Ishikawa (cell line): ENCODE results near the gene NEURL3.

Experiments
- CEBPB ChIP-seq: IDR thresholded peaks from 2 replicates; pipeline ENCODE4 v1.6.1; 2012
- CREB1 ChIP-seq: IDR thresholded peaks from 2 replicates; pipeline ENCODE4 v1.6.1; 2012; ENCODE audit warnings: low read depth
- EGR1 ChIP-seq: IDR thresholded peaks from 2 replicates; pipeline ENCODE4 v1.6.1; 2012
- EP300 ChIP-seq: IDR thresholded peaks from 2 replicates; pipeline ENCODE4 v1.6.1; 2012; ENCODE audit warnings: borderline replicate concordance
- NFIC ChIP-seq: IDR thresholded peaks from 2 replicates; pipeline ENCODE4 v1.6.1; 2012
- RAD21 ChIP-seq: IDR thresholded peaks from 2 replicates; pipeline ENCODE4 v1.6.1; 2012; ENCODE audit warnings: low read depth
- TAF1 ChIP-seq: IDR thresholded peaks from 2 replicates; pipeline ENCODE4 v1.6.1; 2012; ENCODE audit warnings: low read depth, mild to moderate bottlenecking
- TCF12 ChIP-seq: IDR thresholded peaks from 2 replicates; pipeline ENCODE4 v1.6.1; 2012; ENCODE audit warnings: low read depth
- TEAD4 ChIP-seq: IDR thresholded peaks from 2 replicates; pipeline ENCODE4 v1.6.1; 2012
- YY1 ChIP-seq: IDR thresholded peaks from 2 replicates; pipeline ENCODE4 v1.6.1; 2012; ENCODE audit warnings: low read depth
- ZBTB7A ChIP-seq: IDR thresholded peaks from 2 replicates; pipeline ENCODE4 v1.6.1; 2012; ENCODE audit warnings: low read depth
- TF ChIP-seq, protein P1 (sequence below): IDR thresholded peaks from 2 replicates; pipeline ENCODE4 v1.6.1; 2012; ENCODE audit warnings: low read depth, mild to moderate bottlenecking
- TF ChIP-seq, protein P2 (sequence below): IDR thresholded peaks from 2 replicates; pipeline ENCODE4 v1.6.1; 2012
- TF ChIP-seq, protein P3 (sequence below): IDR thresholded peaks from 2 replicates; pipeline ENCODE4 v1.6.1; 2012

DNA sequence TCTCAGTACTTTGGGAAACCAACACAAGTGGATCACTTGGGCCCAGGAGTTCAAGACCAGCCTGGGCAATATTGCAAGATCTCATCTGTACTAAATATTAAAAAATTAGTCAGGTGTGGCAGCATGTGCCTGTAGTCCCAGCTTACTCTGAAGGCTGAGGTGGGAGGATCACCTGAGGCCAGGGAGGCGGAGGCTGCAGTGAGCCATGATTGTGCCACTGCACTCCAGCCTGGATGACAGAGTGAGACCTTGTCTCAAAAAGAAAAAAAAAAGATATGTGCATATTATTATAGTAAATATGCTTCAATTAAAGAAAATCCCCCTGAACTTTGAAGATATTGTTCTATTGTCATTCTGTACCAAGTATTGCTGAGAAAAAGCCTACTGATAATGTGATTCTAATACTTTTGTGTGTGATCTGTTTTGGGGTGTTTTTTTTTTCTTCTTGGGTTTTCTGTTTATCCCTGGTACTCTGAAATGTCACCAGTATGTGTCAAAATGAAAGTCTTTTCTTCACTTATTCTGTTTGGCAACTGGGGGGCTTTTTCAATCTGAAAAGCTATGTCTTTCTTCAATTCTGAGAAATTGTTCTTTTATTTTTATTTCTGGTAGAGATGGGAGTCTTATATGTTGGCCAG is 13.2 kb downstream of the NEURL3 start:
- TF ChIP-seq YY1 (no peak), NFIC (no peak), EP300 (no peak), CREB1 (no peak), CEBPB (no peak), ZBTB7A (no peak), TAF1 (no peak), TCF12 (no peak), RAD21 (no peak), EGR1 (no peak), TEAD4 (no peak)
- TF ChIP-seq, protein P1, sequence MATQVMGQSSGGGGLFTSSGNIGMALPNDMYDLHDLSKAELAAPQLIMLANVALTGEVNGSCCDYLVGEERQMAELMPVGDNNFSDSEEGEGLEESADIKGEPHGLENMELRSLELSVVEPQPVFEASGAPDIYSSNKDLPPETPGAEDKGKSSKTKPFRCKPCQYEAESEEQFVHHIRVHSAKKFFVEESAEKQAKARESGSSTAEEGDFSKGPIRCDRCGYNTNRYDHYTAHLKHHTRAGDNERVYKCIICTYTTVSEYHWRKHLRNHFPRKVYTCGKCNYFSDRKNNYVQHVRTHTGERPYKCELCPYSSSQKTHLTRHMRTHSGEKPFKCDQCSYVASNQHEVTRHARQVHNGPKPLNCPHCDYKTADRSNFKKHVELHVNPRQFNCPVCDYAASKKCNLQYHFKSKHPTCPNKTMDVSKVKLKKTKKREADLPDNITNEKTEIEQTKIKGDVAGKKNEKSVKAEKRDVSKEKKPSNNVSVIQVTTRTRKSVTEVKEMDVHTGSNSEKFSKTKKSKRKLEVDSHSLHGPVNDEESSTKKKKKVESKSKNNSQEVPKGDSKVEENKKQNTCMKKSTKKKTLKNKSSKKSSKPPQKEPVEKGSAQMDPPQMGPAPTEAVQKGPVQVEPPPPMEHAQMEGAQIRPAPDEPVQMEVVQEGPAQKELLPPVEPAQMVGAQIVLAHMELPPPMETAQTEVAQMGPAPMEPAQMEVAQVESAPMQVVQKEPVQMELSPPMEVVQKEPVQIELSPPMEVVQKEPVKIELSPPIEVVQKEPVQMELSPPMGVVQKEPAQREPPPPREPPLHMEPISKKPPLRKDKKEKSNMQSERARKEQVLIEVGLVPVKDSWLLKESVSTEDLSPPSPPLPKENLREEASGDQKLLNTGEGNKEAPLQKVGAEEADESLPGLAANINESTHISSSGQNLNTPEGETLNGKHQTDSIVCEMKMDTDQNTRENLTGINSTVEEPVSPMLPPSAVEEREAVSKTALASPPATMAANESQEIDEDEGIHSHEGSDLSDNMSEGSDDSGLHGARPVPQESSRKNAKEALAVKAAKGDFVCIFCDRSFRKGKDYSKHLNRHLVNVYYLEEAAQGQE: no peak
- TF ChIP-seq, protein P2, sequence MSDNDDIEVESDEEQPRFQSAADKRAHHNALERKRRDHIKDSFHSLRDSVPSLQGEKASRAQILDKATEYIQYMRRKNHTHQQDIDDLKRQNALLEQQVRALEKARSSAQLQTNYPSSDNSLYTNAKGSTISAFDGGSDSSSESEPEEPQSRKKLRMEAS: no peak
- TF ChIP-seq, protein P3, sequence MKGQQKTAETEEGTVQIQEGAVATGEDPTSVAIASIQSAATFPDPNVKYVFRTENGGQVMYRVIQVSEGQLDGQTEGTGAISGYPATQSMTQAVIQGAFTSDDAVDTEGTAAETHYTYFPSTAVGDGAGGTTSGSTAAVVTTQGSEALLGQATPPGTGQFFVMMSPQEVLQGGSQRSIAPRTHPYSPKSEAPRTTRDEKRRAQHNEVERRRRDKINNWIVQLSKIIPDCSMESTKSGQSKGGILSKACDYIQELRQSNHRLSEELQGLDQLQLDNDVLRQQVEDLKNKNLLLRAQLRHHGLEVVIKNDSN: no peak
